ENCODE measurements around the gene NELFB. TPM values are rescaled to one million over a fixed set of nuclear protein-coding genes. Genes with fewer than 3 reads are reported as not detected.

The NELFB gene
- total RNA-seq, 1 experiment from 2014 or later = 17.8 TPM

GRCh38 chr9:137231372-137232039 lies 23.6 kb upstream of the NELFB start:
- no peak overlapping the region for H2AFZ ChIP-seq (ENCODE audit: low read length)
- H3K9me3 ChIP-seq (ENCODE audit: low read length) = no peaks in the 10 kb centered on the region
- H3K79me2 ChIP-seq (ENCODE audit: low read length) = no peaks in the 10 kb centered on the region
- no peak overlapping the region for H3K9ac ChIP-seq (ENCODE audit: low read length)
- H3K27ac ChIP-seq (ENCODE audit: low read length) = no peak overlapping the region
- no peak for DNase-seq
- peaks cover 20% of the 10 kb centered on the region; the same call in 1 of the 2 replicates for H4K20me1 ChIP-seq (ENCODE audit: insufficient read depth, low read depth, low read length)
- no peak overlapping the region for H3K4me3 ChIP-seq (ENCODE audit: low read length)
- no peaks in the 10 kb centered on the region for H3K9me2 ChIP-seq (replicated peaks; ENCODE audit: insufficient read depth, low read length)
- no peak overlapping the region for H3K4me2 ChIP-seq (ENCODE audit: low read depth, low read length, poor library complexity, severe bottlenecking)
- no peaks in the 10 kb centered on the region for H3K36me3 ChIP-seq (ENCODE audit: insufficient read depth, low read length)
- no peaks in the 10 kb centered on the region for H3K27me3 ChIP-seq (ENCODE audit: low read length)
- H3K4me1 ChIP-seq (ENCODE audit: low read length) = peaks cover 25% of the 10 kb centered on the region

DNA sequence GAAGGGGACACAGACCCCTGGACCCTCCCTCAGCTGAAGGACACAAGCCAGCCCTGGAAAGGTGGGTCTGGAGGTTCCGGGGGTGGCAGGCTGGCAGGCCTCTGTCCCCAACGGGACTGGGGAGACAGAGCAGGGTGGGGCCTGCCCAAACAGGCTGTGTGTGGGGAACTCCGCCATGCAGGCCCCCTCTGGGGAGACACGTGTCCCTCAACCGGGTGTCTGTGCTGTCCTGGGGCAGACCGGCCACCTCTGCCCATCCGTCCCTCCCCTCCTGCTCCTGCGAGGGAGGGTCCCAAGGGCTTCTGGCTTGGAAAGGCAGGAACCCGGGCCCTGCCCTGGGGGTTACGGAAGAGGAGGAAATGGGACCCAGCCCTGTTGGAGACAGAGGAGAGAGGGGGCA lies 23.0 kb upstream of the NELFB start:
- DNase-seq = no peak
- H3K9ac ChIP-seq (ENCODE audit: low read length) = no peak overlapping the region

GRCh38 chr9:137232510-137232909 lies 22.6 kb upstream of the NELFB start:
- Histone ChIP-seq H3K4me2 (ENCODE audit: low read depth, low read length, poor library complexity, severe bottlenecking) (no peak overlapping the region), H2AFZ (ENCODE audit: low read length) (no peak overlapping the region), H3K4me3 (ENCODE audit: low read length) (no peak overlapping the region), H3K9ac (ENCODE audit: low read length) (no peak overlapping the region), H3K9me2 (replicated peaks; ENCODE audit: insufficient read depth, low read length) (no peaks in the 10 kb centered on the region), H3K79me2 (ENCODE audit: low read length) (no peaks in the 10 kb centered on the region), H3K27me3 (ENCODE audit: low read length) (no peaks in the 10 kb centered on the region), H4K20me1 (ENCODE audit: insufficient read depth, low read depth, low read length) (peaks cover 22% of the 10 kb centered on the region; the same call in 1 of the 2 replicates), H3K36me3 (ENCODE audit: insufficient read depth, low read length) (no peaks in the 10 kb centered on the region), H3K4me1 (ENCODE audit: low read length) (peaks cover 35% of the 10 kb centered on the region), H3K9me3 (ENCODE audit: low read length) (no peaks in the 10 kb centered on the region), H3K27ac (ENCODE audit: low read length) (no peak overlapping the region)
- no peak for DNase-seq

More for the DNA sequence above, 23.0 kb upstream of the NELFB start:
- Histone ChIP-seq H3K27me3 (ENCODE audit: low read length) (no peaks in the 10 kb centered on the region), H3K4me2 (ENCODE audit: low read depth, low read length, poor library complexity, severe bottlenecking) (no peak overlapping the region), H3K4me1 (ENCODE audit: low read length) (peaks cover 31% of the 10 kb centered on the region), H3K4me3 (ENCODE audit: low read length) (no peak overlapping the region), H3K9me2 (replicated peaks; ENCODE audit: insufficient read depth, low read length) (no peaks in the 10 kb centered on the region), H4K20me1 (ENCODE audit: insufficient read depth, low read depth, low read length) (peaks cover 20% of the 10 kb centered on the region; the same call in 1 of the 2 replicates), H3K27ac (ENCODE audit: low read length) (no peak overlapping the region), H2AFZ (ENCODE audit: low read length) (no peak overlapping the region), H3K9me3 (ENCODE audit: low read length) (no peaks in the 10 kb centered on the region), H3K36me3 (ENCODE audit: insufficient read depth, low read length) (no peaks in the 10 kb centered on the region), H3K79me2 (ENCODE audit: low read length) (no peaks in the 10 kb centered on the region)

- H3K9ac ChIP-seq (ENCODE audit: low read length) = no peak overlapping the region
- H4K20me1 ChIP-seq (ENCODE audit: insufficient read depth, low read depth, low read length) = peaks cover 30% of the 10 kb centered on the region; the same call in 1 of the 2 replicates
- DNase-seq = no peak
- H3K27me3 ChIP-seq (ENCODE audit: low read length) = no peaks in the 10 kb centered on the region
- no peak overlapping the region for H2AFZ ChIP-seq (ENCODE audit: low read length)
- no peaks in the 10 kb centered on the region for H3K9me2 ChIP-seq (replicated peaks; ENCODE audit: insufficient read depth, low read length)
- H3K4me1 ChIP-seq (ENCODE audit: low read length) = peaks cover 43% of the 10 kb centered on the region
- no peak overlapping the region for H3K4me3 ChIP-seq (ENCODE audit: low read length)
- no peaks in the 10 kb centered on the region for H3K79me2 ChIP-seq (ENCODE audit: low read length)
- no peaks in the 10 kb centered on the region for H3K36me3 ChIP-seq (ENCODE audit: insufficient read depth, low read length)
- H3K4me2 ChIP-seq (ENCODE audit: low read depth, low read length, poor library complexity, severe bottlenecking) = no peak overlapping the region
- H3K27ac ChIP-seq (ENCODE audit: low read length) = no peak overlapping the region
- H3K9me3 ChIP-seq (ENCODE audit: low read length) = no peaks in the 10 kb centered on the region
These were observed 21.8 kb upstream of the NELFB start for GRCh38 chr9:137233143-137233980.

DNA sequence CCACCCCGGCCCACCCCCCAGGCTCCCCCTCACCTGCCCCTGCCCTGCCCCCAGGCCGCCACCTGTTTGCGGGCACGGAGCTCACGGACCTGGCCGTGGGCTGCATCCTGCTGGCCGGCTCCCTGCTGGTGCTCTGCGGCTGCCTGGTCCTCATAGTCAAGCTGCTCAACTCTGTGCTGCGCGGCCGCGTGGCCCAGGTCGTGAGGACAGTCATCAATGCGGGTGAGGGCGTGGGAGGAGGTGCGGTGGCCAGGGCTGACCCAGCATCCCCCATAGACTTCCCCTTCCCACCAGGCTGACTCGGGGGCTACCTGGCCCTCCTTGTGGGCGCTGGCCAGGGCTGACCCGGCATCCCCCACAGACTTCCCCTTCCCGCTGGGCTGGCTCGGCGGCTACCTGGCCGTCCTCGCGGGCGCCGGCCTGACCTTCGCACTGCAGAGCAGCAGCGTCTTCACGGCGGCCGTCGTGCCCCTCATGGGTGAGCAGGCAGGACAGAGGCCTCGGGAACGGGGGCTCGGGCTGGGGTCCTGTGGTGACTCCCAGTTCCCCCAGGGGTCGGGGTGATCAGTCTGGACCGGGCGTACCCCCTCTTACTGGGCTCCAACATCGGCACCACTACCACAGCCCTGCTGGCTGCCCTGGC lies 21.0 kb upstream of the NELFB start:
- Histone ChIP-seq H3K9me3 (ENCODE audit: low read length) (no peaks in the 10 kb centered on the region), H4K20me1 (ENCODE audit: insufficient read depth, low read depth, low read length) (peaks cover 35% of the 10 kb centered on the region; the same call in 1 of the 2 replicates), H3K9ac (ENCODE audit: low read length) (peak overlapping the region; percentile 43), H3K27me3 (ENCODE audit: low read length) (no peaks in the 10 kb centered on the region), H3K27ac (ENCODE audit: low read length) (no peak overlapping the region), H3K4me1 (ENCODE audit: low read length) (peaks cover 45% of the 10 kb centered on the region), H3K4me2 (ENCODE audit: low read depth, low read length, poor library complexity, severe bottlenecking) (peak overlapping the region; percentile 70), H3K4me3 (ENCODE audit: low read length) (peak overlapping the region; percentile 45; the same call in 1 of the 2 replicates), H3K9me2 (replicated peaks; ENCODE audit: insufficient read depth, low read length) (no peaks in the 10 kb centered on the region), H3K79me2 (ENCODE audit: low read length) (no peaks in the 10 kb centered on the region), H2AFZ (ENCODE audit: low read length) (no peak overlapping the region), H3K36me3 (ENCODE audit: insufficient read depth, low read length) (no peaks in the 10 kb centered on the region)
- no peak for DNase-seq

- H3K9me2 ChIP-seq (replicated peaks; ENCODE audit: insufficient read depth, low read length) = no peaks in the 10 kb centered on the region
- H3K36me3 ChIP-seq (ENCODE audit: insufficient read depth, low read length) = no peaks in the 10 kb centered on the region
- no peaks in the 10 kb centered on the region for H3K9me3 ChIP-seq (ENCODE audit: low read length)
- no peaks in the 10 kb centered on the region for H3K27me3 ChIP-seq (ENCODE audit: low read length)
- peak overlapping the region; percentile 45 for H3K4me3 ChIP-seq (ENCODE audit: low read length)
- H3K4me1 ChIP-seq (ENCODE audit: low read length) = peaks cover 49% of the 10 kb centered on the region
- no peak overlapping the region for H2AFZ ChIP-seq (ENCODE audit: low read length)
- peak; percentile 85 for DNase-seq
- no peak overlapping the region for H3K27ac ChIP-seq (ENCODE audit: low read length)
- peak overlapping the region; percentile 43 for H3K9ac ChIP-seq (ENCODE audit: low read length)
- peaks cover 35% of the 10 kb centered on the region; the same call in 1 of the 2 replicates for H4K20me1 ChIP-seq (ENCODE audit: insufficient read depth, low read depth, low read length)
- no peaks in the 10 kb centered on the region for H3K79me2 ChIP-seq (ENCODE audit: low read length)
- peak overlapping the region; percentile 70 for H3K4me2 ChIP-seq (ENCODE audit: low read depth, low read length, poor library complexity, severe bottlenecking)
These were observed 20.2 kb upstream of the NELFB start for GRCh38 chr9:137234758-137235423.

DNA sequence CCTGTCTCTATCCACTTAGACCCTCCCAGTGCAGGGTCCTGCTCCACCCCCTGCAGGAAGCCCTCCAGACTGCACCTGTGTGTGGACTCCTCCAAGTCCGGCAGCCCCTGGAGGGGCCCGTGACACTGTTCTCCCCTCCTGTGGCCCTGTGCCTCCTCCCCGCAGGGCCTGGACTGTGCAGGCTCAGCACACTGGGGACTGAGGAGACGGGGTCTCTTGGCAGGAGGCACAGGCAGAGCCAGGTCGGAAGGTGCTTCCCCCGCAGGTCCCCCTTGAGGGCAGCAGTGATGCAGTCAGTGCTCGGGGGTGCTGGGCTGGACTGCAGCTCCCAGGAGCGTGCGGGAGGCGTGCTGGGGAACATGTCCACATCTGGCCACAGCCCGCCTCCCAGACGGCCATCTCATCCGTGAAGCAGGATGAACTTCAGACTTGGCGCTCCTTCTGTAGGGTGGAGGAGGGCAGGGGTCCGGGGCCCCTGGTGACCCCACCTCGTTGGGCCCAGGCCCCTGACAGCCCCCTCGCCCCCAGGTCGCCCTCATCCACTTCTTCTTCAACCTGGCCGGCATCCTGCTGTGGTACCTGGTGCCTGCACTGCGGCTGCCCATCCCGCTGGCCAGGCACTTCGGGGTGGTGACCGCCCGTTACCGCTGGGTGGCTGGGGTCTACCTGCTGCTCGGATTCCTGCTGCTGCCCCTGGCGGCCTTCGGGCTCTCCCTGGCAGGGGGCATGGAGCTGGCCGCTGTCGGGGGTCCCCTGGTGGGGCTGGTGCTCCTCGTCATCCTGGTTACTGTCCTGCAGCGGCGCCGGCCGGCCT lies 19.5 kb upstream of the NELFB start:
- H3K4me1 ChIP-seq (ENCODE audit: low read length) = peaks cover 54% of the 10 kb centered on the region
- H3K27ac ChIP-seq (ENCODE audit: low read length) = no peak overlapping the region
- peaks cover 35% of the 10 kb centered on the region; the same call in 1 of the 2 replicates for H4K20me1 ChIP-seq (ENCODE audit: insufficient read depth, low read depth, low read length)
- H3K9me2 ChIP-seq (replicated peaks; ENCODE audit: insufficient read depth, low read length) = no peaks in the 10 kb centered on the region
- no peaks in the 10 kb centered on the region for H3K9me3 ChIP-seq (ENCODE audit: low read length)
- H3K9ac ChIP-seq (ENCODE audit: low read length) = peak overlapping the region; percentile 43
- peak overlapping the region; percentile 45; the same call in 1 of the 2 replicates for H3K4me3 ChIP-seq (ENCODE audit: low read length)
- H3K27me3 ChIP-seq (ENCODE audit: low read length) = no peaks in the 10 kb centered on the region
- no peaks in the 10 kb centered on the region for H3K79me2 ChIP-seq (ENCODE audit: low read length)
- DNase-seq = no peak
- H2AFZ ChIP-seq (ENCODE audit: low read length) = no peak overlapping the region
- no peaks in the 10 kb centered on the region for H3K36me3 ChIP-seq (ENCODE audit: insufficient read depth, low read length)
- peak overlapping the region; percentile 70 for H3K4me2 ChIP-seq (ENCODE audit: low read depth, low read length, poor library complexity, severe bottlenecking)

Measured in Karpas-422 (cell line).